NCI-H1930 (cell line): Measurements from ENCODE around the gene RANBP3.
"Not testable (repeated sequence)": the region's sequence is repeated elsewhere in the genome, so short reads cannot be mapped to it uniquely, and the experiment has no call there.

Experiments used
- DNase-seq, 2 experiments: peaks; one replicate each; lab custom pipeline; 2025; lab: John Stamatoyannopoulos, UW

The RANBP3 gene, protein sequence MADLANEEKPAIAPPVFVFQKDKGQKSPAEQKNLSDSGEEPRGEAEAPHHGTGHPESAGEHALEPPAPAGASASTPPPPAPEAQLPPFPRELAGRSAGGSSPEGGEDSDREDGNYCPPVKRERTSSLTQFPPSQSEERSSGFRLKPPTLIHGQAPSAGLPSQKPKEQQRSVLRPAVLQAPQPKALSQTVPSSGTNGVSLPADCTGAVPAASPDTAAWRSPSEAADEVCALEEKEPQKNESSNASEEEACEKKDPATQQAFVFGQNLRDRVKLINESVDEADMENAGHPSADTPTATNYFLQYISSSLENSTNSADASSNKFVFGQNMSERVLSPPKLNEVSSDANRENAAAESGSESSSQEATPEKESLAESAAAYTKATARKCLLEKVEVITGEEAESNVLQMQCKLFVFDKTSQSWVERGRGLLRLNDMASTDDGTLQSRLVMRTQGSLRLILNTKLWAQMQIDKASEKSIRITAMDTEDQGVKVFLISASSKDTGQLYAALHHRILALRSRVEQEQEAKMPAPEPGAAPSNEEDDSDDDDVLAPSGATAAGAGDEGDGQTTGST

GRCh38 chr19:5977785-5978605 is at the start of gene RANBP3:
RANBP3 (minus strand) TSS chr19:5978140; CDS start chr19:5978082, 58 bp downstream.
- peak; percentile 92 to 96 for DNase-seq

GRCh38 chr19:6026390-6027227 is 48.7 kb upstream of the RANBP3 start:
- no peak for DNase-seq

- DNase-seq, result not testable (repeated sequence)
Observed at GRCh38 chr19:6024756-6025155, 46.8 kb upstream of the RANBP3 start.

DNA sequence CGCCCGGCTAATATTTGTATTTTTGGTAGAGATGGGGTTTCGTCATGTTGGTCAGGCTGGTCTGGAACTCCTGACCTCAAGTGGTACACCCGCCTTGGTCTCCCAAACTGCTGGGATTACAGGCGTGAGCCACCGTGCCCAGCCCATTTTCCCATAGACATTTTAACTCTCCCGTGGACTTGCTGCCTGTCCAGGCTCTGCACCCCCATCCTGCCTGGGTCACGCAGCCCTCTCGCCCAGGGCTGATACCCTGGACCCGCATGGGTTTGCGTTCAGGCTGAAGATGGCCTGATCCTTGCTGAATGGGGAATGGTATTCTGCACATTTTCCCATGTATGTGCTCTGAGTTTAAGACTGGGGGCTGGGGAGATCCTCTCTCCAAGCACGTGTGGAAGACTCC is 46.0 kb upstream of the RANBP3 start:
- DNase-seq, result no peak

- no peak for DNase-seq
Observed at GRCh38 chr19:6023085-6023682, 45.2 kb upstream of the RANBP3 start.

- DNase-seq, result no peak
Observed at GRCh38 chr19:6022570-6023064, 44.7 kb upstream of the RANBP3 start.

GRCh38 chr19:6021878-6022569 is 44.1 kb upstream of the RANBP3 start:
- DNase-seq, result peak; percentile 25 to 55

- peak in 1 of 2 experiments; percentile 19 for DNase-seq
Observed at GRCh38 chr19:6020972-6021805, 43.2 kb upstream of the RANBP3 start.

DNA sequence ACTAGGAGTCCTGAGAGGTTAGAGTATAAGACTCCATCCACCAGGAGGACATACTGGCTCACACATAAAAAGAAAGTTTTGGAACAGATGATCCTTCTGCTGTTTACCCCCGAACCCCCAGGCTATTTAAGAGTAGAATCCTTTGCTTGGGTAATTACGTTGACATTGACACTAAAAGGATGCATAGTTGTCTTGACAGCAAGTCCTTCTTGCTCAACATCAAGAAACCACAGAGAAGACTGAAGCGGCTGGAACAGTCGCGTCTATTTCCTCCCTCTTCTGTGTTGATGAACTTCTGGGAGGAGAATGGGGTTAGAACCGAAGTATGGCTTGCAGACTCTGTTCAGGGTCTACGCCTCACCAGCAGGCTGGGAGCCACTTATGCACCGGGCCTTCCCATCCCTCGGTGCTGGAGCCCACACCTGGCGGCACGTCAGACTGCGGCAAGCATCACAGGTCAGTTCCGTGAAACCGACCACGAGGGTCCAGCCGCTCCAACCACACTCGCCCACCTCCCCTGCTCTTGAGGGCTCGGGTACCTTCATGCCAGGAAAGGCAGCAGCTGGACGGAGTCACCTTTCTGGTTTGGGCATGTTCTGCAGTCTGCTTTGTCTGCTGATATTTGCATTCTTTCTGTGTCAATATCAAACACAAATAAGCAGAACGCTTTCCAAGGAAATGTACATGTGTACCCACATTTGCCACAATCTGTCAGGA is 42.4 kb upstream of the RANBP3 start:
- peak in 1 of 2 experiments; percentile 26 for DNase-seq

GRCh38 chr19:6018786-6019185 is 40.8 kb upstream of the RANBP3 start:
- DNase-seq, result no peak

- DNase-seq, result no peak
Observed at GRCh38 chr19:6017576-6017975, 39.6 kb upstream of the RANBP3 start.

GRCh38 chr19:6015841-6016545 is 38.1 kb upstream of the RANBP3 start:
- DNase-seq, result no peak

- DNase-seq, result no peak
Observed at GRCh38 chr19:6014551-6015135, 36.7 kb upstream of the RANBP3 start.

GRCh38 chr19:6012426-6013170 is 34.7 kb upstream of the RANBP3 start:
- DNase-seq, result no peak

- DNase-seq, result no peak
Observed at GRCh38 chr19:6011794-6012193, 33.9 kb upstream of the RANBP3 start.

- no peak for DNase-seq
Observed at GRCh38 chr19:6011206-6011605, 33.3 kb upstream of the RANBP3 start.

DNA sequence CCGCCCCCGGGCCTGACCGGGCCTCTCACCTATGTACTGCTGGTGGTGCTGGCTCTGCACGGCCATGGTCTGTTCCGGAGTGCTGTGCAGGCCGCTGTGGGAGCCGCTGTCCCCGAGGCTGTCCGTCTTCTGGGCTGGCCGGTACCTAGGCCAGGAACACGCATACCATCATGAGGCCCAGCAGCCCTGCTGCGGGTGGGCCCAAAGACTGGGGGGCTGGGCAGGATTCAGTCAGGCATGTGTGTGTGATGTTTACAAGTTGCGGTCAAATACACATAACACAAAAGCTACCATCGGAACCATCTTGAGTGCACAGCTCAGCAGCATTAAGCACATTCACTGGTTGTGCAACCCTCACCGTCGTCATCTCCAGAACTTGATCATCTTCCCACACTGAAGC is 32.2 kb upstream of the RANBP3 start:
- no peak for DNase-seq
